Left forelimb (tissue), 1 donor: ENCODE results near the gene SLCO3A1.
"Not testable (repeated sequence)": the region's sequence is repeated elsewhere in the genome, so short reads cannot be mapped to it uniquely, and the experiment has no call there.

ENCODE experiments used
- DNase-seq: peaks from one replicate; pipeline ENCODE4 v3.0.0-alpha.2; 2018; ENCODE audit warnings: low spot score

The SLCO3A1 gene

DNA sequence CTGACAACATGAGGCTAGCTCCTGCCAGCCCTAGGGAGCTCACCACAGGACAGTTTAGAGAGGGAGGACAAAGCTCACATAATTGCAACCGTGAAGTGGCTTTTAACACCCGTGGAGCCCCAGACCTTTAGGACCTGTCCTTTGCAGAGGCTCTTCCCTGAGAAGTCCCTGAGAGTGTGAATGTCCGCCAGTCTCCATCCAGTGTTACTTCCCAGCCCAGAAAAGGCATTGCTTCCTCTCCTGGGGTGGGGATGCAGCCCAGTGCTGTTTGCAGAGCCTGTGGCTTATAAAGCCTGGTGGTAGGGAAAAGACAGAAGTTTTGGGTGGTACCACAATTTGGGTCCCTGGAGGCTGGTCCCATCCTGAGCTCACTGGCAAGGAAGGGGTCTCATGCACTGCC, 182.0 kb downstream of the SLCO3A1 start:
- no peak for DNase-seq

DNA sequence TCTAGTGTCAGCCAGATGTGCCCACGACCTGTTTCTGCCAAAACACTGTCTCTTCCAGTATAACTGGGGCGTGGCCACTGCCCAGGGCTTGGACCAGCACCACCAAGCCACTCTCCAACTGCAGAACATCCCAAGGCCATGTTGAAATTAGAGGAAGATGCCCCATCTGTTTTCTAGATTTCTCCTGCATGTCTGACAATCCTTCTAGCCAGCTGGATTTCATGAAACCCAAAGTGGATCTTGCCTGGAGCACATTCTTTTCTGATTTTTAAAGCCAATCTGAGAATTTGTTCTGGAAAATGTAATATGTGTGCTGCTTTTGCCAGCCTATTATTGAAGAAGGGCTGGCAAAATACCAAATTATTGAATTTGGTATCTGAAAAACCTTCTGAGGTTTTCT, 182.5 kb downstream of the SLCO3A1 start:
- no peak for DNase-seq

DNA sequence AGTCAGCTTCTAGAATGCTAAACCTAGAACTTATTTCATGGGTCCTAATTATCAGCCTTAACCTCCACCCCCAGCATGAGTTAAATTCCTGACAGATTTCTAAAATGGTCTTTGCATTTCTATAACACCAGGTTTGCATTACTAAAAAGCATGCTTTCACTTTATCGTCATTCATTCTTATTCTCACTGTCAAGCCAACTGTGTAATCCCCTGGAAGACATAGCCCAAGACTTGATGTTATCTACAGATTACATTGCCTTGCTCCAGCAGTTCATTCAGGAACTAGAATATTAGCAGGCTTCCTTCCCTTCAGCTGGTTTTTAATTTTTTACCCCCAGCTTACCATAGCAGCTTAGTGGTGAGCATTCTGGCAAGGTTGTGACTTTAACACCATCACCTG, 184.0 kb downstream of the SLCO3A1 start:
- DNase-seq = no peak

DNA sequence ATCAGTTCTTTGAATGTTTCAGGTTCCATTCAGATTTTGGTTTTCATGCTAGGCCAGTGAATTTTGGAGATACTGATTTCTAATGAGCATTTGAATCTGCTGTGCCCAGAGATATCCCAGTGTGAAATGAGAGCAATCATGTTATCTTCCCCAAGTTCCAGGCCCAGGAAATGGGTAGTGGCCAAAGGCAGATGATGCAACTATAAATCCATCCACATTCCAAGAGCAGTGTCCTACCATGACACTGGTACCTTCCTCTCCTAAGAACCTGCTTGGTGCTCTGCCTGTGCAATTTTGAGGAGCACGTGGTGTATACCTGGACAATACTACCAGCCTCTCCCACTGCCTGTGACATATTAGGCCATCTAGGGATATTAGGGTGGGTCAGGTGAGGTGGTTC, 186.8 kb downstream of the SLCO3A1 start:
- DNase-seq = no peak

DNA sequence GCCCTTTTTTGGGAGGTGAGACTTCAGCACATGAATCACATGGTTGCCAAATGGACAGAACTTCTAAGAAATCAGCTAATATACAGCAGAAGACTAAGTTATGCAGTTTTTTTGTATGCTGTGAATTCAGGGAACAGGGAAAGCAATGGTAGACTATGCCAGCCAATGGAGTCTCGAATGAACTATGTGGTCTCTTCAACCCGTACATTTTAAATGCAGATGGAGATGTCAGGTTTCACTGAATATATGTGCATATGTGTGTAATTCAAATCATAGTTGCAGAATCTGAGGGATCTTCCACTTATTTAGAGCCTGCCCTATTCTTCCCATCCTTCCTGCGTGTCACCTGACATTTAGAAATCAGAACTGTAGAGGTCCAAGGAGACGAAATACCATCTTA, 187.9 kb downstream of the SLCO3A1 start:
- no peak for DNase-seq

DNA sequence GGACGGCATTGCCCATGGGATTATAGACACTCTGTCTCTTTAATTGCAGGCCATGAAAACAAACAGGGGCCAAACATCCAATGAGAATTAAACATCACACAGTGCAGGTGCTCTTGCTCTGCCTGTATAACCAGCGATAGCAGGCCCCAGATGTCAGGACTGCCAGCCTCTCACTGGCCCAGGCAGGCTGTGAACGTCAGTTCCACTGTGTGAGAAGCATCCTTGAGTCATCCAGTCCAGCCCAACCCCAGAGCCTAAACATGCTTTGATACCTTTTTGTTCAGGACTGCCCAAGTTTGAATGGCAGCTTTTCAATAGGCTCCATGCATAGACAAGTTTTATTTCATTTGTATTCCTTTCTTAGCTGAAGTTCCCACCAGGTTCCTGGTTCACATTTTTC, 189.8 kb downstream of the SLCO3A1 start:
- no peak for DNase-seq

DNA sequence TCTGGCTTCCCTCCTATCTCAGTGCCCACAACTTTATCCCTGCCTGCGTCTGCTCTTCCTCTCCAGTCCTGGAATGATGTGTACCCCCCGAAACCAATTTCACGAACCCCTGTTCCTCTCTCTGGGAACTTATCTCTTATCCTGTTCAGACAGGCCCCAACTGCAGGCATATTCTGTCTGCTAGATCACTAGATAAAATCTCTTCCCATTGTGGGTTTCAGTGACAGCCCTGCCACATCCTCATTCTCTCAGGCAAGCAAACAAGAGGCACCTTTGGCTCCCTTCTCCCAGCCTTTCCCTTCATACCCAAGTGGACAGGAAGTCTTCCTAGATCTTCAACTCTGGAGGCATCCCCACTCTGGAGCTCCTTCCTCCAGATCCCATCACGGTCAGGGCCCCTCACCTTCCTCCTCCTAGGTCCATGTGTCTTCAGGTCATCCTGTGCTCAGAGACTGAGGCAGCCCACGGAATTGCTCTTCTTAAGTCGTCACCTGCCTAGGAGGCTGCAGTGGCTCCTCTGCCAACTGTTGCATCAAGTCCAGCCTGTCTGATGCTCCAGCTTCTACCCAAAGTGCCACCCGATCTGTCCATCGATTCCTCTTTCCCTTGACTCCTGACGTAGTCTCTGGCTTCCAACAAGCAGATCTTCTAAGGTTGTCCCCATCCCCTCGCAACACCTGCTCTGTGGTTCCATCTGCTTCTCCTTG, 190.8 kb downstream of the SLCO3A1 start:
- no peak for DNase-seq

DNA sequence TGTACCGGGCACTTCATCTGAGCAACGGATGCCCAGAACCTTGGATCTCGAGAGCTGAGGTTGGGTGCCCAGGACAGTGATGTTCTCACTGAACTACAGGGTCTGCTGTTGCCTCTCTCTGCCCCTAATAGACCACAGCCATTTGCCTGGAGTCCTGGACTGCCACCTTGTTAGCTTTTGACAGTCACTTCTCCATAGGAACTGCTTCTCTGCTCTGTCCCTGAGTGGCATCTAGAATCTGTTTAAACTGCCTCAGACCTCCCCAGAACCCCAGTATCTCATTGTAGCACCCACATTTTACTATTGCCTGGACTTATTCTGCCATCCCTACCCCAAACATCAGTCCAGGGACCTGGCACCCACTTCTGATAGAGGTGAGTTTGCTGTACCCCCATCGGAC, 194.4 kb downstream of the SLCO3A1 start:
- DNase-seq = no peak

DNA sequence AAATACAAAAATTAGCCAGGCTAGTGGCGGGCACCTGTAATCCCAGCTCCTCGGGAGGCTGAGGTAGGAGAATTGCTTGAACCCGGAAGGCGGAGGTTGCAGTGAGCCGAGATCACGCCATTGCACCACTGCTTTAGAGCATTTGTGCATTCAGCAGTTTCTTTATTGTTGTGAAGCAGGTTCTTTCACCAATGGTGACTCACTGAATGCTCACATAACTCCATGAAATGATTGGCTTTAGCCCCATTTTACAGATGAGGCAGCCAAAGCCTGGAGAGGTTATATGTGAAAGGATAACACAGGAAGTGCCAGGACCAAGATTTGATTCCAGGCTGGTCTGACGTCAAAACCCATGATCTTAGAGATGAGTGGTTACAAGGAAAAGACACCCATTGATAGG, 195.2 kb downstream of the SLCO3A1 start:
- no peak for DNase-seq

DNA sequence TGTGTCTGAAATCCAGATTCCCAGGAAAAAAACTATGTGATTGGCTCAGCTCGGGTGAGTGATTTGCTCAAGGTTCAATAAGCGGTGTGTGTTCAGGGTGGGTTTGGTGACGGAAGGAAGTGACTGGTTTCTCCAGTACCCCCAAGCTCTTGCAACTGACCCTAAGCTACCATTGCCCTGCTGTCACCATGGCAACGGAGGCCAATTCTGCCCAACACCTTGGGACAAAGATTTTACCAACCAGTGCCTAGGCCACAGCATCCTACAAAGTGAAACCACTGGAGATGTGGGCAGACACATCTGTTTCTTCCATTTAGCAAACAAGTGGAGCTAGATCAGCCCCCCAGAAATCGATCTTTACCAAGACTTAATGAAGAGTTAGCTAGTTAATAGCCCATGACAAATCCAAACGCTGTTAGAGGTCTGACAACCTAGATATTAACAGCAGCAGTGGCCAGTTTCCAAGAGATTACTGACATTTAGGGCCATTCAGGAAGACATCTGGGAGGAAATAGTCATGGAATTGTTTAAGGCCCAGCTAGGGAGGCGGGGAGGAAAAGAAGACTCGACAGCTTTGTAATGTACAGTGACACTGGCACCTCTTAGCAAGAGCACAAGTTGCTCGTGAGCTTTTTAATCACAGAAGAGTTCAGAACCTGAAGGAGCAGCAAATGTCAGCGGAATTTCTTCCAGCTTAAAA, 195.9 kb downstream of the SLCO3A1 start:
- DNase-seq = no peak

DNA sequence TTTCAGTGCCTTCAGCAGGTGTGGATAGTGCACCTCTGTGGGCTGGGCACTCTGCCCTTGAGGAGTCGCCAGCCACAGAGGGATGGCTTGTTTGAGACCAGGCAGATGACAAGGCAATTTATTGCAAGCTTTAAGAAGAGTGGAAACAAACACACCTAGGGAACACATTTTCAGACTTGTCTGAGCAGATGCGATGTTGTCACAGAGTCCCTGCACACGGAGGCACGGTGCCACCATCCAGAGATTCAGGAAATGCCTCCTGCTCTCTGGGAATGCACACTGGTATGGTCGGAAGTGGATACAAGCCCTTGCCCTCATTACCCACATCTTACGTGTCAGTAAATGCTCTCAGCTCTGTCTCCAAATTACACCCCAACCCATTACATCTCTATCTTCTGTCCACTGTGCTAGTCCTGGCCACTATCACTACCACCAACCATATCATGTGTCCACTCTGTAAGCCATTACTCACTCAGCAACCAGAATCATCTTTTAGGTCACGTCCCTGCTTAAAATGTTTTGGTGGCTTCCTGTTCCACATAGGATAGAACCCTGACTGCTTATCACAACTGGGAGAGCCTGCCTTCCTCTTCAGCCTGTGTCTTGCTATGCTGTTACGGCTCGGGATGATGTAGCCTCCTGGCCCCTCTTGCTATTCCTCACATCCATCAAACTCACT, 196.9 kb downstream of the SLCO3A1 start:
- no peak for DNase-seq

DNA sequence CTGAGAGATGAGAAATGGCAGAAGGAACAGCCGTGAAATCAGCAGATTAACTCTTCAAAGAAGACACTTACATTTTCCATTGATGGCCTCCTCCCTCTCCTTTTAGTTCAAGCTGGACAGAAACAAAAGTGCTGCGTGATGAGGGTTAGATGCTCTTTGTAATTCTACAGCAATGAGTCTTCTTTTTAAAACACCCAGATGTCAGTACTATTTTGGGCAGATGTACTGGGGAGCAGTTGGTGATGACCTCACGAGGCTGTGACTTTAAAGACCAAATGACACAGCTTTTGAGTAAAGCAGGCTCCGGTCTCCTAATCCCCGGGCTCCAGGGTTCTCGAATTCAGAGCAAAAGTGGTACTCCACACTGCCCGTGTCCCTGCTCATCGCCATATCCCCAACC, 198.2 kb downstream of the SLCO3A1 start:
- no peak for DNase-seq

DNA sequence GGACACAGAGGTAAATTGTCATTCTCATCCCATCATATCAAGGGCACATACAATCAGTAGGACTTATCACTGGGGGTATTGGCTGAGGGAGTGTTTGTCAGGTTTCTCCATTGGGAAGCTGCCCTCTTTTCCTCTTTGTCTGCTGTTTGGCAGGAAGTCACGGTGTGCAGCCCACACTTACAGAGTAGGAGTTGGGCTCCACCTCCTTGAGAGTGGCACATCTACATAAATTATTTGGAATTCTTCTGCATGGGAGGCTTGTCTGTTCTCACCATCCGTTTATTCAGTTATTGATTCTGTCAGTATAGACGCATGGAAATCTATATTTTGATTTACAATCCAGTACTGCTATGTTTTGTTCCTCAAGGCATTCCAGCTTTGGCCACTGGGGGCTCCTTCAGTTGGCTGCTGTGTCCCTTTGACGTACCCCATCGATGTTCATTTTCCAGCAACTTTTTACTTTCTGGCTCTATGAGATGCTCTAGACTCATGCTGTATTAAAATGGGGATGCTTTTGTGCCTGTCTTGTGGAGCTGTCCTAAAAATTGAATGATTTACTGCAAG, 200.3 kb downstream of the SLCO3A1 start:
- DNase-seq = no peak

DNA sequence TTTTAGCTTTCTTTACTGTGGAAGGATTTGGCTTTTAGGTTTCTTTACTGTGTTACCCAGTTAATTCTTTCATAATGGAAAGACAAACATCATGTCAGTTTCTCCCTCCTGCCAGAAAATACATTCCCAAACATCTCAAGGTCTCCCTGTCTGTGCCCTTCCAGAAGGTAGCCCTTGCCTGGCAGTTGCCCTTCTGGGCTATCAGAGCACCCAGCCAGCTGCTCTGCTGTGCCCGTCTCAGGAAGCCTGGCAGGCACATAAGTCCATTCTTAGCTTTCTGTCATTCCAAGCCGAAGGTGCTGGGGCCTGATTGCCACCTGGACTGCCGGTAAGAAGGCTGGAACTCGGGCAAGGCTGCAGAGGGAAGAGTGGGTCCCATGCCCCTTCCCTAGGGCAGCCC, 203.4 kb downstream of the SLCO3A1 start:
- DNase-seq = no peak

DNA sequence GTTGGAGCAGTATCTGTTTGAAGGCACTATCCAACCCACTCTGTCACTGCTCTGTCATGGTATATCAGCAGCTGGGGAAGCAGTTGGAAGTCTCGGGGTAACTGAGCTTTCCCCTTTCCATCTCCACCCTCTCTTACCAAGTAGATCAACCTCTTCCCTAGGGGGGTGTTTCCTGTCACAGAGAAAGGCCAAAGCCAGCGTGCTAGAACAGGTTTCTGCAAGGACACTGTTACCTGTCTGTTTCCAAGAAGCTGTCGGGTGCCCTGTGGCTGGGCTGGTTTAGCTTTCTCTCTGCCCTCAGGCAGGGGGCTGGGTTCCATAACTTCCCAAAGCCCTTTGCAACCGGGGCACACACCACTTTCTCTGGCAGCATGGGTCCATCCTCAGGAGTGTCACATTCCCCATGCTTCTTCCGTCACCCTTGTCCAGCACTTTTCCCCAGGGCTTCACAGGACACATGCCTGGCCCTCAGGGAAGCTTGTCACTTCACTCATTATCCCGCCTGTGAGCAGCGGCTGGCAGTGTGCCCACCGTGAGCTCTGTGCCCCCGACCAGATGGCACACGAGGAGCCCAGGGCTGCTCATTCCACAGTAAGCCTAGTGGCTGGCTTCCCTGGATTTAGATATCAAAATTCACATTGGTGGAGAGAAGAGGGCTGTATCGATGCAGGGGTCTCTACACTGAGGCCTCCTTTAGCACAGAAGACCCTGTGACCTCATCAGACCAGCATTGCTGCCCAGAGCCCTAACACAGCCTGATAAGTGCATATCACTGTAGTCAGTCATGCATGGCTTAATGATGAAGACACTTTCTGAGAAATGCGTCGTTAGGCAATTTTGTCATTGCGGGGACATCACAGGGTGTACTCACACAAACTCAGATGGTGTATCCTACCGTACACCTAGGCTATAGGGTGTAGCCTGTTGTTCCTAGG, 205.8 kb downstream of the SLCO3A1 start:
- DNase-seq = no peak

DNA sequence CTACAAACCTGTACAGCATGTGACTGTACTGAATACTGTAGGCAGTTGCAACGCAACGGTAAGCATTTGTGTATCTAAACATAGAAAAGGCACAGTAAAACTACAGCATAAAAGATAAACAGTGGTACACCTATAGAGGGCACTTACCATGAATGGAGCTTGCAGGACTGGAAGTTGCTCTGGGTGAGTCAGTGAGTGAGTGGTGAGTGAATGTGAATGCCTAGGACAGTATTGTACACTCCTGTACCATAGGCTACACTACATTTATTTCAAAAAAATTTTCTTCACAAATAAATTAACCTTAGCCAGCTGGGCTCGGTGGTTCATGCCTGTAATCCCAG, 206.4 kb downstream of the SLCO3A1 start:
- DNase-seq = not testable (repeated sequence)

DNA sequence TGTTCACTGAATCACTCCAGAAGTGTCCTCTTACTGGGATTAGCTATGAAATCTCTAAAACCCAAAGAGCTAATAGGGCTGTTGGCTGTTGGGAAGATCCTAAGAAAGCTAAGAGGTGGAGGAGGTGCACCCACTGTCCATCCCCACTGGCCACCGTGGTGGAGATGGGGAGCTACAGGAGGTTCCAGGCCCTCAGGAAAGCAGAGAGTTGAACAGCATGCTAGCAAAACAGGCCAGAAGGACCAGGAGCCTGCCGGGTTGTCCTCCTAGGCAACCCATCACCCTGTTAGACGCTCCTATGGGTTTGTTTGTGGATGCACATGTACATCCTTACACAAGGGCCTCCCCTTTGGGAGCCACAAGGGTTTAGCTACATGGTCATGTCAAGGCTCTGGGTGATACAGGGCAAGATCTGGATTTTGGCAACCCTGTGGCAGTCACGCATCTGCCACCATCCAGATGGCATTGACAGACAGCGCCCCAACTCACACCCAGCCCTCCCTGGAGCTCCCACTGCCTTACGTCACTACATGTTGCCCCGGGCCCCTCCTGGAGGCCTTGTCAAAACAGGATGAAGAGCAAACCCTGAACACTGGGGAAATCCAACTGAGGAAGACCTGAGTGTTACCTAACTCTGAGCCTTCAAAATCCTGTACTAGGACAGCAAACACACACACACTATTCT, 208.1 kb downstream of the SLCO3A1 start:
- no peak for DNase-seq

DNA sequence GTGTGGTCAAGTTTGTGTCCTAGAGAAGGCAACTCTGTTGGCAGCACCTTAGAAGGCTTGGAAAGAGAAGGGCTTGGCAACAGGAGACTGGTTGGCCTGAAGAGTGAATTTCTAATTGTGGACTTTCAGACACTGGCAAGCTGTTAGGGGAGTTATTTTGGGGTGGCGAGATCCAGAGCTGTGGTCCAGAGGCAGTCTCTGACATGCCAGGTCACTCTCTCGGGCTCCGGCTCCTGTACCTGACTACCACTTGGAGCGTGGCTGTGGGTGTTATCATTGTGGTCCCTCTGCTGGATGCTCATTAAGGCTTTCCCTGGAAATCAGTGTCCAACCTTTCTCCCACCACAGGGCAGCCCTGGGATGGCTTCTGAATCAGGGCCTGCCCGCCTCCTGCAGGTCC, 209.0 kb downstream of the SLCO3A1 start:
- DNase-seq = no peak

DNA sequence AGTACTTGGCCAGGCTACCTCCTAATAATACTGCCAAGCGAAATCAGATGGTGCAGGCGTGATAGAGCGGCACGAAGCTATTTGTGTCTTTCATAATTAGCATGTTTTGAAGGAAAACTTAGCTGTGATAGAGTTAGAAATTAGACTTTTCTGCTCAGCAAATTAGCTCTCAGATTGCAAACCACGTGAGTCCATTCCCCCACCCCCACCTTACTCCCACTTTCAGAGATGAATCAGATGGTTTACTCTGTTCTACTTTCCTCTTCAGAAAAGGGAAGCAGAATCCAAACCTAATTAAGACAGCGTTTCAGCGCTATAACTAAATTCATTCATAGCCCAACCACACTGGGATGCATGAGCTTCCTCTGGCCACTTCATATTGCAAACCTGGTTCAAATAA, 214.6 kb downstream of the SLCO3A1 start:
- no peak for DNase-seq

DNA sequence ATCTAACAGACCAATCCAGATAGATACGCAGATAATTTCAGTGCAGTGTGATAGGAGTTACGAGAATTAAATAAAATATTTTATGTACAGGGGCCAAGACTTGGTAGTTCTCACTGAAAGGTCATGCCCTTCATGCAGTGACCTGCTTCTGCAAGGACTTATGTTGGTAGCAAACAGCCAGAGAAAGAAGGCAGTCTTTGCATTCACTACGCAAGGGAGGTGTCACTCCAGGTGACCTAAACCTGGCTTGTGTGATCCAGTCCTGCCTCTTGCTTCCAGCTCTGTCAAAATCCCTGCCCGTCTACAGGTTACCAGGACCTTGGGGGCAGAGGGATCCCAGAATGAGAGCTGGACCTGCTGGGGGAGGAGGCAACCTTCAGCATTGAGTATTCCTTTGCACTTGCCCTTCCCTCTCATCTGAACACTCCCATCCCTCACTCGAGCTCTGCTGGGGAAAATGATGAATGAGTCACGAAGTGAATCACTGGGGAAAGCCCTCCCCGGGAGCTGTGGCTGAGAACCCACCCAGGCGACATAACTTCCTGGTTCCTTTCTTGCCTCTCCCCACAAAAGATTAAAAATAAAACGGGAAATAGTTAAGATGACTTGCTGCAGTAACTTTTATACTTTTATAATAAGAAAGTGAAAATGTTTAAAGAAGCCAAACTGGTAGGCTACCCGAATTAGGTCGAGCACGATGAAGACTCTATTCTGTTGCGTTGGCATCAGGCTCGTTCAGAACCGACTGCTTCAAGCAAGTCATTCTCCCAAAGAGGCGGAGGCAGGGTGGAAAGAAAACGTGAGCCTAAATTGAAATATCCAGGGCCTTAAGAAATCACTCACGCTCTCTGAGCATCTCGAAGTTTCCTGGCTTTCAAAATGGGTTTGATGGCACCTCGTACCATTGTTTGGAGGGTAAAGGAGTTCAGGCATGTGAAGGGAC, 216.1 kb downstream of the SLCO3A1 start:
- DNase-seq = no peak
